ENCODE results near the gene RNF103. TPM values are rescaled to one million over a fixed set of nuclear protein-coding genes. Genes with fewer than 3 reads are reported as not detected.
"Not testable (repeated sequence)": the region's sequence is repeated elsewhere in the genome, so short reads cannot be mapped to it uniquely, and the experiment has no call there.

RNF103 gene
- total RNA-seq, 1 experiment from 2014 or later = 12.4 TPM

DNA sequence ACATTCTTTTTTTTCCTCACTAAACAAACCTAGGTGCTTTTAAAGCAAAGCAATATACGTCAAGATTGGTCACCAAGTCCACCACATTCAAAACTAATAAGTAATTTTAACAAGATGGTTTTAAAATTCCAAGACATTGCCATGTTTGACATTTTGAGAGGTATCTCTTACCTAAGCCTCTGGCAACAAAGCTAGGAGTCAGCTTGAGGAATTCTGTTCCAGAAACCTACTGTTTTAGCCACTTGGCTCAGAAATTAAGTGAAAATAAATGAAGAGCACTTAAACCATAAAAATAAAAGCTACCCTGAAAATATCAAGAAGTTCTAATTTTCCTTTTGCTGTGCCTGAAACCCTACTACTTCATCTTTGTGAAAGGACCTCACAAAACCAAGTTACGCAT, 30.4 kb downstream of the RNF103 start:
- TF ChIP-seq, protein P1, sequence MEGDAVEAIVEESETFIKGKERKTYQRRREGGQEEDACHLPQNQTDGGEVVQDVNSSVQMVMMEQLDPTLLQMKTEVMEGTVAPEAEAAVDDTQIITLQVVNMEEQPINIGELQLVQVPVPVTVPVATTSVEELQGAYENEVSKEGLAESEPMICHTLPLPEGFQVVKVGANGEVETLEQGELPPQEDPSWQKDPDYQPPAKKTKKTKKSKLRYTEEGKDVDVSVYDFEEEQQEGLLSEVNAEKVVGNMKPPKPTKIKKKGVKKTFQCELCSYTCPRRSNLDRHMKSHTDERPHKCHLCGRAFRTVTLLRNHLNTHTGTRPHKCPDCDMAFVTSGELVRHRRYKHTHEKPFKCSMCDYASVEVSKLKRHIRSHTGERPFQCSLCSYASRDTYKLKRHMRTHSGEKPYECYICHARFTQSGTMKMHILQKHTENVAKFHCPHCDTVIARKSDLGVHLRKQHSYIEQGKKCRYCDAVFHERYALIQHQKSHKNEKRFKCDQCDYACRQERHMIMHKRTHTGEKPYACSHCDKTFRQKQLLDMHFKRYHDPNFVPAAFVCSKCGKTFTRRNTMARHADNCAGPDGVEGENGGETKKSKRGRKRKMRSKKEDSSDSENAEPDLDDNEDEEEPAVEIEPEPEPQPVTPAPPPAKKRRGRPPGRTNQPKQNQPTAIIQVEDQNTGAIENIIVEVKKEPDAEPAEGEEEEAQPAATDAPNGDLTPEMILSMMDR (IDR thresholded peaks at IDR 0.05; ENCODE audit: unreplicated experiment) = no peak
- intact Hi-C loops (cut with micrococcal nuclease) = no loop called here
- BruUV-seq (replicated peaks) = no TSS peak
- CTCF ChIA-PET = interaction anchor here (0.7 kb wide), 2 partner anchors 24 to 108 kb away, joined by 4 to 5 read pairs; no protein-coding TSS in a partner anchor
- H3K27ac Mint-ChIP-seq (ENCODE audit: low read depth, unreplicated experiment) = no peak overlapping the region
- DNase-seq (ENCODE audit: unreplicated experiment) = no peak
- POLR2A ChIA-PET = no interaction called here
- H3K9me3 Mint-ChIP-seq (ENCODE audit: unreplicated experiment) = no peaks in the 10 kb centered on the region
- no peaks in the 10 kb centered on the region for H3K36me3 Mint-ChIP-seq (ENCODE audit: insufficient read depth, unreplicated experiment)
- no peaks in the 10 kb centered on the region for H3K27me3 Mint-ChIP-seq (ENCODE audit: insufficient read depth, unreplicated experiment)
- H3K4me1 Mint-ChIP-seq (ENCODE audit: insufficient read depth, unreplicated experiment) = no peaks in the 10 kb centered on the region
- no peak overlapping the region for H3K4me3 Mint-ChIP-seq (ENCODE audit: unreplicated experiment)

DNA sequence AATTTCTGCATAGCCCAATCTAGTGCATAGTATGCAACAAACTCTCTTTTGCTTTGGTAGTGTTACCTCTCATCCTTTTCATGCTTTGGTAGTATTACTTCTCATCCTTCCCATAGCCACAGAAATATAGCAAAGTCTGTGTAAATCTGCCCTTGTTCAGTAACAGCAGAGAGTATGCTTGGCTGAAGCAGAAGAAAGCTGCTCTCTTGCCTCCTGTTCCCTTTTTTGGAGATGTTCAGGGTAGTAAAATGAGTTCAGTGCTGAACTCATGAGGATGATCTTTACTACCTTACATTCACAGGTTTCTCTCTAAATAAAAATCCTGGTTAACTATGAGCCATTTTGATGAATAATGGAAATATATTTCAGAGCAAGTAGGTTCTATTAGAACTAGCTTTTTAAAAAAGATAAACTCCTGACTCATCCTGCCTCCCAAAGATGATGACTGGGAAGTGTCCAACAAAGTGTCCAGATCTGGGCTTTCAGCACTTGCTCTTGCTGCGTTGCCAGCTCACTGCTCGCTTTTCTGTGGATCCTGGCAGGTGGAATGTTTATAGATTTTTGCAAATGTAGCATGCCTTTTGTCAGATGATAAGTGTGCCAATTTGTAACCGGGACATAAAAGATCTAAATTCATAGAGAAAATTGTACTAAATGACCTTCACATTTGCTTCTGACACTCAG, 31.0 kb downstream of the RNF103 start:
- H3K9me3 Mint-ChIP-seq (ENCODE audit: unreplicated experiment) = no peaks in the 10 kb centered on the region
- CTCF ChIA-PET = interaction anchor here (0.6 to 1.1 kb wide), 4 partner anchors 23 to 1576 kb away, joined by 3 to 4 read pairs (median 3); no protein-coding TSS in a partner anchor

DNA sequence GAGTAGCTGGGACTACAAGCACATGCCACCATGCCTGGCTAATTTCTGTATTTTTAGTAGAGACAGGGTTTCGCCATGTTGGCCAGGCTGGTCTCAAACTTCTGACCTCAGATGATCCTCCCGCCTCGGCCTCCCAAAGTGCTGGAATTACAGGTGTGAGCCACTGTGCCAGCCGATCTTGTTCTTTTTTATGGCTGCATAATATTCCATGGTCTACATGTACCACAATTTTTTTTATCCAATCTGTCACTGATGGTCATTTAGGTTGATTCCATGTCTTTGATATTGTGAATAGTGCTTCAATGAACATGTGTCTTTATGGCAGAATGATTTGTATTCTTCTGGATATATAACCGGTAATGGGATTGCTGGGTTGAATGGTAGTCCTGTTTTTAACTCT, 34.0 kb downstream of the RNF103 start:
- H3K27me3 Mint-ChIP-seq (ENCODE audit: insufficient read depth, unreplicated experiment); BruUV-seq (replicated peaks); intact Hi-C loops (cut with micrococcal nuclease); H3K9me3 Mint-ChIP-seq (ENCODE audit: unreplicated experiment); H3K4me1 Mint-ChIP-seq (ENCODE audit: insufficient read depth, unreplicated experiment); H3K27ac Mint-ChIP-seq (ENCODE audit: low read depth, unreplicated experiment); CTCF ChIA-PET; DNase-seq (ENCODE audit: unreplicated experiment); H3K4me3 Mint-ChIP-seq (ENCODE audit: unreplicated experiment); H3K36me3 Mint-ChIP-seq (ENCODE audit: insufficient read depth, unreplicated experiment): not testable (repeated sequence)
- POLR2A ChIA-PET = interaction anchor here (1.0 kb wide), 1 partner anchor 33 kb away, joined by 3 read pairs; no protein-coding TSS in a partner anchor

More for the DNA sequence above, 31.0 kb downstream of the RNF103 start:
- Mint-ChIP-seq H3K27me3 (ENCODE audit: insufficient read depth, unreplicated experiment) (no peaks in the 10 kb centered on the region), H3K36me3 (ENCODE audit: insufficient read depth, unreplicated experiment) (no peaks in the 10 kb centered on the region), H3K4me3 (ENCODE audit: unreplicated experiment) (no peak overlapping the region), H3K4me1 (ENCODE audit: insufficient read depth, unreplicated experiment) (no peaks in the 10 kb centered on the region), H3K27ac (ENCODE audit: low read depth, unreplicated experiment) (no peak overlapping the region)
- TF ChIP-seq, protein P1 (IDR thresholded peaks at IDR 0.05; ENCODE audit: unreplicated experiment) = no peak
- intact Hi-C loops (cut with micrococcal nuclease) = no loop called here
- POLR2A ChIA-PET = interaction anchor here (0.7 kb wide), 2 partner anchors 29 to 30 kb away, joined by 4 read pairs; no protein-coding TSS in a partner anchor
- BruUV-seq (replicated peaks) = no TSS peak
- peak; percentile 5 for DNase-seq (ENCODE audit: unreplicated experiment)

DNA sequence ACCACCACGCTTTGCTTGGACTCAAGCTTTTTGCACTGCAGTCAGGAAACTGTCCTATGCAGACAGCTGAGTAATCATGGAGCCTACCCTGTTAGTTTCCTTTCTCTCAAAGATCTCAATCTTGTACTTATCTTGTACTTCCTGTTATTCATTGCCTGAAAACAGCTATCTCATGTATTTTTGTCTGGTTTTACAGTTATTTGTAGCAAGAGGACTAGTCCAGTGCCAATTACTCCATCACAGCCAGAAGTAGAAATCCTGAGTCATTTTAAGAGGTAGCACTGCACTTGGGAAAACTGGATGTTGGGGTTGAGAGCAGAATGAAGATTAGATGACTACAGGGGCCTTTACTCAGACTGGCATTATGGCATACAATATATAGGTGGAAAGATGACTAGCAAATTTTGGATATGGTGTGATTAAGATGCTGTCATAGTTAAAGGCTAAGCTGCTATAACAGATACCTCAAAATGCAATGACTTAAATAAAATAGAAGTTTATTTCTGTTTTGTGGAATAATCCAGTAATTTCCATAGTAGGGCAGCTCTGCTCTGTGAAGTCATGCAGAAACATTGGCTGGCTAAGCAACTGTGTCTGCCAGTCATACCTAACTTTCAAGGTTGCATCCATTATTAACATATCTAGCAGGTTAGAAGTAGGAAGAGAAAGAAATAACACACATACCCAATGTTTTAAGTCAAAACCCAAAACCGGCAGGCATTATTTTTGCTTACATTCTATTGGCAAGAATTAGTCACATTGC, 39.3 kb downstream of the RNF103 start:
- no peak for DNase-seq (ENCODE audit: unreplicated experiment)
- no peak overlapping the region for H3K27ac Mint-ChIP-seq (ENCODE audit: low read depth, unreplicated experiment)
- H3K36me3 Mint-ChIP-seq (ENCODE audit: insufficient read depth, unreplicated experiment) = no peaks in the 10 kb centered on the region
- H3K4me1 Mint-ChIP-seq (ENCODE audit: insufficient read depth, unreplicated experiment) = no peaks in the 10 kb centered on the region
- BruUV-seq (replicated peaks) = no TSS peak
- H3K27me3 Mint-ChIP-seq (ENCODE audit: insufficient read depth, unreplicated experiment) = no peaks in the 10 kb centered on the region
- no peak overlapping the region for H3K4me3 Mint-ChIP-seq (ENCODE audit: unreplicated experiment)
- intact Hi-C loops (cut with micrococcal nuclease) = no loop called here
- POLR2A ChIA-PET = interaction anchor here (1.4 kb wide), 1 partner anchor 22 kb away, joined by 5 read pairs; the partner anchor contains the start of gene CHMP3
- CTCF ChIA-PET = interaction anchor here (0.6 kb wide), 1 partner anchor 968 kb away, joined by 4 read pairs; the partner anchor contains the start of gene USP39
- TF ChIP-seq, protein P1 (IDR thresholded peaks at IDR 0.05; ENCODE audit: unreplicated experiment) = no peak
- no peaks in the 10 kb centered on the region for H3K9me3 Mint-ChIP-seq (ENCODE audit: unreplicated experiment)
